ENCODE results near the gene PLA2G12A.

DNA sequence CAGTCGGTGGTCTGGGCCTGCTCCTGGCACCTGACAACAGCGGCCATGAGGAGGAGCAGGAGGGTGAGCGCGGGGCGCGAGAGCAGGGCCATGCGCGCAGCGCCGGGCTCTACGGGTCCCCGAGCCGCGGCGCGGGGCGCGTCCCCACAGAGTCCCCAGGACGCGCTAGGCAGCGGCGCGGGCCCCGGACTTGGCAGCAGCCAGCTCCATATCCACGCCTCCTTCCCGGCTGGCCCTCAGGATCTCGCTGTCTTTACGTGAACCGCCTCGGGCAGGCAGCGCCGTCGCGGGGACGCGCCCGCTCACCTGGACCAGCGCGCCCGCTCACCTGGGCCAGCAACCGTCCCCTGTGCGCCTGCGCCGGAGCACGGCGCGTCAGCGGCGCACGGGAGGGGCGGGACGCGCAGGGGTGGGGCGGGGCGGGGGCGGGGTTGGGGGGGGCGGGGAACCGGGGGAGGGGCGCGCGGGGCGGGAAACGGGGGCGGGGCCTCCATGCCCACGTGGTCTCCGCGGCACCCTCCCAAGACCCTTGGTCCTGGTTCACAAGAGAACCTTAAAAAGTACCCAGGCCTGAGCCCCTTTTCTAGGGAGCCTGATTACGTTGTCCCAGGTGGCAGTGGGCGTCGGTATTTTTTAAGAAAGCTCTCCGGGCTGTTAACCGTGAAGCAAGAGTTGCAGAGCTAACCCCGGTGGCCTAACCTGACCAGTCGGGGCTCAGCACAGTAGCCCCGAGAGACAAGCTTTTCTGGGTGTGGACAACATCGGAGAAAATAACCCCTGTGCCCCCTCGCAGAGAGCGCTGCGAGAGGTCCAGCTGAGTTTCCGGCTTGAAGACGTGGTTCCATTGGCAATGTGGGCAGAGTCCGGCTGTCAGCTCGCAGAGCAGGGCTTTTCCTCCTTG lies at the start of gene PLA2G12A:
- TF ChIP-seq CTCF (IDR thresholded peaks at IDR 0.05) (no peak), POLR2AphosphoS5 (IDR thresholded peaks at IDR 0.05) (no peak), POLR2A (IDR thresholded peaks at IDR 0.05) (no peak), EP300 (IDR thresholded peaks at IDR 0.05) (no peak)
